ENCODE results near the gene NMRK2. TPM values are rescaled to one million over a fixed set of nuclear protein-coding genes. Genes with fewer than 3 reads are reported as not detected.

NMRK2 gene, protein sequence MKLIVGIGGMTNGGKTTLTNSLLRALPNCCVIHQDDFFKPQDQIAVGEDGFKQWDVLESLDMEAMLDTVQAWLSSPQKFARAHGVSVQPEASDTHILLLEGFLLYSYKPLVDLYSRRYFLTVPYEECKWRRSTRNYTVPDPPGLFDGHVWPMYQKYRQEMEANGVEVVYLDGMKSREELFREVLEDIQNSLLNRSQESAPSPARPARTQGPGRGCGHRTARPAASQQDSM
- total RNA-seq, result 2.3 TPM

DNA sequence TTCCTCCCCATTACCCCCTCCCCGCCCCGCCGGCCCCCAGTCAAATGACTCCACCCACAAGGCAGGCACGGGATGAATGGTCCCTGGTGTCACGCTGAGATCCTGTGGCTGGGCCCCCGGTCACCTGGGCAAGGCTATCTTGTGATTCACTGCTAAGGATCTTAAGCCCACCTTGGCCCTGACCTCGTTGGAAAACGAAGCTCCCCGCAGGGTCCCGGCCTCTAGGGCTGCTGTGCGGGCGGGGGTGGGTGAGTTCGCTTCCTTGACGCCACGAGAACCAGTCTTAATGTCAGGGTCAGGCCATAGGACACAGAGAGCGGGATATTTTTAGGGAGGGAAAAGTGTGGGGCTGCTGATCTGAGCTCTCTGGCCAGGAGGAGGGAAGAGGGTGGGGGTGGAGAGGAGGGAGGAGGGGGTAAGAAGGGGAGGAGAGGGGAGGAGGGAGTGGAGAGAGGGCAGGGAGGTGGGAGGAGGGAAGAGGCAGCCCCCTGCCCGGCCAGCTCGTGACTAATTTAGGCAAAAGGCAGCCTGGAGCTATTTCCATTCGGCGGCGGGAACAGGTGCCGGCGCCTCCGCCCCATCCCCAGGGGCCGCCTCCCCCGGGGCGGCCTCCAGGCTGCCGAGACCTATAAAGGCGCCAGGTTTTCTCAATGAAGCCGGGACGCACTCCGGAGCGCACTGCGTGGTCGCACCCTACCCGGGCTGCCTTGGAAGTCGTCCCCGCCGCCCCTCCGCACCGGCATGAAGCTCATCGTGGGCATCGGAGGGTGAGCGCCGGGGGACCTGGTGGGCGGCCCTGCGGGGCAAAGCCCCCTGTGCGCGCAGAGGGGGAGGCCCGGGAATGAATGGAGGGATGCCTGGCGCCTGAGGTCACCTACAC, at the start of gene NMRK2:
TSS of gene NMRK2 (plus strand) at position 139 of the 880 bp plus-strand sequence. CDS start at position 742, 603 bp downstream.

DNA sequence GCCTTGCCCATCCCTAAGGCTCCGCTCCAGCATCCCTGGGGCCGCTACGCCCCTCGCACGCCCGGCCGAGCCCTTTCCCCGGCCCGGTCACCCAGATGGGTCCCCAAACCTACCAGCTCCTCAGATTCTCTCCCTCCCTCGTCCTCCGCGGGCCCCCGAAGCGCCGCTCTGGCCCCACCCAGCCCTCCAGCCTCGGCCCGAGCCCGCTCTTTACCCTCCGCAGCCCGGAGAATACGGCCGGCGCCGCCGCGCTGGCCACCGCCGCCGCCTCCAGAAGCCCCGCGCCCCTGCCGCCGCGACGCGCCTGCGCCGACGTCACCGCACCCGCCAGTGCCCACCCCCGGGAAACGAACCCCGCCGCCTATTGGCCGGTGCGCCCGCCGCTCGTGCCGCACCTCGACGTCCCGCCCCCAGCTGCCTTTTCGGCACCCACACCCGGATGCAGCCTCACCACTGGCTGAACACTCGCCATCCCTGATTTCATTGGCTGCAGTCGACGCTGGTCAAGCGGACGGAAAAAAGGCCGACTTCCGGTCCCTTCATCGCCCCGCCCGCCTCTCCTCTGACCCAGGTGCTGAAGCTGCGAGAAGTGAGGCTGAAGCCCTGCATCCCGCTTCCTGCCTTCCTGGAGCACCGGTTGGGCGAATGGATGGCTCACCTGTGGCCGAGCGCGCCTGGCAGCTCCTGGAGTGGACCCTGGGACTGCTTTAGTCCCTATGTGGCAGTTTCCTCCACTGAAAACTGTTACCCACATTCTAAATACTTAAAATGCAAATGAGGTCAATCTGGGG, 38.1 kb downstream of the NMRK2 start, which contains the start of gene DAPK3:
TSS of gene DAPK3 (minus strand) at position 292 of the 791 bp plus-strand sequence. CDS start 1,364 bp downstream, outside the sequence.

GRCh38 chr19:3984908-3985642, 52.2 kb downstream of the NMRK2 start, which contains the start of gene EEF2:
Gene EEF2 (minus strand): TSS chr19:3985463. CDS start chr19:3985380, 83 bp downstream.

Other genes starting within 250 kb of the NMRK2 start
- gene PIP5K1C, start 232.6 kb upstream of the NMRK2 start, total RNA-seq, result 57.6 TPM
- 5.3 TPM for gene TJP3, start 224.7 kb upstream of the NMRK2 start, total RNA-seq
- gene APBA3, start 171.4 kb upstream of the NMRK2 start, total RNA-seq, result 33.3 TPM
- 36.6 TPM for gene MRPL54, start 170.4 kb upstream of the NMRK2 start, total RNA-seq
- 136 TPM for gene RAX2, start 160.8 kb upstream of the NMRK2 start, total RNA-seq
- 27.5 TPM for gene MATK, start 146.7 kb upstream of the NMRK2 start, total RNA-seq
- gene ZFR2, start 64.0 kb upstream of the NMRK2 start, total RNA-seq, result 7.1 TPM
- 23.2 TPM for gene ATCAY, start 52.4 kb upstream of the NMRK2 start, total RNA-seq
- 90.9 TPM for gene DAPK3, start 38.0 kb downstream of the NMRK2 start, total RNA-seq
- gene EEF2, start 52.4 kb downstream of the NMRK2 start, total RNA-seq, result 2,135 TPM
- 27.4 TPM for gene PIAS4, start 74.7 kb downstream of the NMRK2 start, total RNA-seq
- gene ZBTB7A, start 133.8 kb downstream of the NMRK2 start, total RNA-seq, result 33.2 TPM
- gene MAP2K2, start 191.1 kb downstream of the NMRK2 start, total RNA-seq, result 86.9 TPM
- gene CREB3L3, start 220.6 kb downstream of the NMRK2 start, total RNA-seq, result not detected
- 10.0 TPM for gene SIRT6, start 249.5 kb downstream of the NMRK2 start, total RNA-seq
- 4.0 TPM for gene ANKRD24, start 249.6 kb downstream of the NMRK2 start, total RNA-seq